HG03565 (cell line): ENCODE data around the gene ABCG1.

Experiments
- ATAC-seq: cut with Tn5 transposase; IDR thresholded peaks from one replicate; pipeline ENCODE4 v1.9.1; 2021; ENCODE audit warnings: mild to moderate bottlenecking, moderate library complexity; ENCODE audit not compliant: unreplicated experiment

ABCG1 gene

GRCh38 chr21:42265231-42265812 lies 46.4 kb downstream of the ABCG1 start:
- ATAC-seq, result no peak

- ATAC-seq, result no peak
These were observed 48.1 kb downstream of the ABCG1 start for GRCh38 chr21:42266971-42267556.

DNA sequence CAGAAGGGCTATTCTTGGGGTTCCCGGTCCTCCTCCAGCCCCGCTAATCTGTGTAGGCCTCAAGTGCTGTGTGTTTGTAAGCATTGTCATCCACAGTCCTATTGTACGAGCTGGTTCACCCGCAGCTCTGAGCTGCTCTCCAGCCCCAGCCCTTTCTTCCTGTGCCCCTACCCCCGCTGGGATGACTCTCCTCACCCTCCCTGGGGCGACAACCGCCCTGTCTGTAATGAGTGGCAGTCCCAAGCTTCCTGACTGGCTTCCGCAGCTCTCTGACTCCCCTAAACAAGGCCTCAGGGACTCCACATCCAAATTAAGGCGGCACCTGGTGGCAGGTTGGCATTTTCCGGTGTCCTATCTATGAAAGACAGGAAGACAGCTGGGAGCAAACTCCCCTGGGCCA lies 50.4 kb downstream of the ABCG1 start:
- no peak for ATAC-seq

- ATAC-seq, result no peak
These were observed 52.1 kb downstream of the ABCG1 start for GRCh38 chr21:42271065-42271464.

- ATAC-seq, result no peak
These were observed 53.4 kb downstream of the ABCG1 start for GRCh38 chr21:42272109-42272962.

GRCh38 chr21:42272984-42273600 lies 54.2 kb downstream of the ABCG1 start:
- ATAC-seq, result no peak

- ATAC-seq, result no peak
These were observed 57.1 kb downstream of the ABCG1 start for GRCh38 chr21:42276076-42276475.

DNA sequence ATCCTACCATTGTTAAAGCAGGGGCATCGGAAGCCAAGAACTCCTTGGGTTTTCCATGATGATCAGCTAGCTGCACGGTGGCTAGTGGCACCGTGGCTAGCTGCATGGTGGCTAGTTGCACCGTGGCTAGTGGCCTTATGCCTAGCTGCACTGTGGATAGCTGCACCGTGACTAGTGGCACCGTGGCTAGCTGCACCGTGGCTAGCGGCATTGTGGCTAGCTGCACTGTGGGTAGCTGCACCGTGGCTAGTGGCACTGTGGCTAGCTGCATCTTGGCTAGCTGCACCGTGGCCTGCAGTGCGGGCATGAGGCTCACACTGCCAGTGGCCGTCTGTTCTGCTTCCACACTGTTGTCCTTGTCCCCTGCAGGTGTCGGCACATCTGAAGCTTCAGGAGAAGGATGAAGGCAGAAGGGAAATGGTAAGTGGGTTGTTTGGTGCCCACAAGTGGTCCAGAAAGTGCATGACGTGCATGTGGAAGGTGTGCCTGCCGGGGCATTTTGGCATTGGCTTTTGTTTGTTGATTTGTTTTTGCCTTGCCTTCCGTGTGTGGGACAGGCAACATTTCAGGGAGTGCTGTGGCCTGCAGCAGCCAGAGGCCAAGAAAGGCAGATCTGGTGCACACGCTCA lies 57.7 kb downstream of the ABCG1 start:
- no peak for ATAC-seq

- no peak for ATAC-seq
These were observed 58.7 kb downstream of the ABCG1 start for GRCh38 chr21:42277593-42277992.

GRCh38 chr21:42278451-42279149 lies 59.7 kb downstream of the ABCG1 start:
- no peak for ATAC-seq

- ATAC-seq, result no peak
These were observed 60.5 kb downstream of the ABCG1 start for GRCh38 chr21:42279341-42279871.

DNA sequence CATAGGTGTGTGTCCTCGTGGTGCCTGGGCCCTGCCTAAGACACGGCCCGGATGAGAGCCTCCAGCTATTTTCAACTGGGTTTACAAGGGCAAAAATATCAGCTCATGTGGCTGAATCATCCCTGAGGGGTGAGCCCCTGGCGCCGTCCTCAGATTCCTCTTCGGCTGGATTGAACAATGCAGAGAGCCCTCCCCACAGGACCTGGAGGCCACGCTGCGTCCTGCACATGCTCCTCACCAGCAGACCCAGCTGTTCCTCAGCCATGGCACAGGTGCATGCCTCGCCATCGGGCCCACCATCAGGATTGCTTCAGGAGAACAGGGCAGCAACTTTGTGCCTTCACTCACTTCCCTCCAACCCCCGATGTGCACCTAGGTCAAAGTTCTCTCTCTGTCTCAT lies 60.9 kb downstream of the ABCG1 start:
- no peak for ATAC-seq

DNA sequence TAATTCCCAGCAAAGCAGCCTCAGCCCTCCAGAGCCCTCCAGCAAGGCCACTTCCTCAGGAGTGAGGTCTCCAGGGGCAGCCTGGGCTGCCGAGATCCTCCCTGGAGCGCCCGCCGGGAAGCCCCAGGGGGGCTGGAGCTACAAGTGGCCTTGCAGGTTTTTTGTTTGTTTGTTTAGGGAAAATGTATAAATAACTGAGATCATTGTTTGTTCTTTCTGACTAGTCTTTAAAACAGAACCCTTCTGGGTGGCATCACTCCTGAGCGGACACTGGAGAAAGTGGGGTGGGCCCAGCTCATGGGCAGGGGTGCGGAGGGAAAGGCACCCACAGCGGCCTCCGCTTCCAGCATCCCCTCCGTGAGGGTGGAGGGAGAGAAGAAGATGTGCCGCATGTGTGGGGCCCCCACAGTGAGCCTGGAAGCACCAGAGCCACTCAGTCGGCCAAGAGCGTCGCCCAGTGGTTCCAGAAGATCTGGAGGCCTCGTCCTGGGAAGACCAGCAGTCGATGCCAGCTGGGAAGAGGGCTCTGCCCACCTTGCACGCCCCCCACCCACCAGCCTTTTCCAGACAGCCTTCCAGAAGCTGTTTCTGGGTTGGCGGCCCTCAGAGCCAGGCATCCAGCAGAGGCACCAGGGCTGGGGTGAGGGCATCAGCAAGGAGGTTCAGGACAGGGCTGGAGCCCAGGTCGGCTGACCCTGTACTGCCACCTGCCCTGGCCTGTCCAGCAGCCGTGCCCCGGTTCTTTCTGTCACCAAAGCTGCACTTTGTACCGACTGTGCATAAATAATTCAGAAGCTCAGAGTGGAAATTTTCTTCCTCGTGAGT lies 61.6 kb downstream of the ABCG1 start:
- no peak for ATAC-seq

- no peak for ATAC-seq
These were observed 62.3 kb downstream of the ABCG1 start for GRCh38 chr21:42281181-42281680.

DNA sequence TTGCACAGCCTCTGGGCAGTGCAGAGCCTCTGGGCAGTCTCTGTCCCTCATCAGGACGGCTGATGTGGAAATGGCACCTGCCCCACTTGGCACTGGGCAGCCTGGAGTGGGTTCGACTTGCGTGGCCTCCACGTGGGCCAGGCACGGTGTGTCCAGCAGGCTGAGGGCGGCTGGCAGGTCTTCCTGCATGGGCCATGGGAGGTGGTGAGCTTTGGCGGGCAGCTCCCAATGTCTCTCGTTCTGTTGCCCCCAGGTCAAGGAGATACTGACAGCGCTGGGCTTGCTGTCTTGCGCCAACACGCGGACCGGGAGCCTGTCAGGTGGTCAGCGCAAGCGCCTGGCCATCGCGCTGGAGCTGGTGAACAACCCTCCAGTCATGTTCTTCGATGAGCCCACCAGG lies 63.1 kb downstream of the ABCG1 start:
- no peak for ATAC-seq

GRCh38 chr21:42282715-42283114 lies 63.8 kb downstream of the ABCG1 start:
- ATAC-seq, result no peak

DNA sequence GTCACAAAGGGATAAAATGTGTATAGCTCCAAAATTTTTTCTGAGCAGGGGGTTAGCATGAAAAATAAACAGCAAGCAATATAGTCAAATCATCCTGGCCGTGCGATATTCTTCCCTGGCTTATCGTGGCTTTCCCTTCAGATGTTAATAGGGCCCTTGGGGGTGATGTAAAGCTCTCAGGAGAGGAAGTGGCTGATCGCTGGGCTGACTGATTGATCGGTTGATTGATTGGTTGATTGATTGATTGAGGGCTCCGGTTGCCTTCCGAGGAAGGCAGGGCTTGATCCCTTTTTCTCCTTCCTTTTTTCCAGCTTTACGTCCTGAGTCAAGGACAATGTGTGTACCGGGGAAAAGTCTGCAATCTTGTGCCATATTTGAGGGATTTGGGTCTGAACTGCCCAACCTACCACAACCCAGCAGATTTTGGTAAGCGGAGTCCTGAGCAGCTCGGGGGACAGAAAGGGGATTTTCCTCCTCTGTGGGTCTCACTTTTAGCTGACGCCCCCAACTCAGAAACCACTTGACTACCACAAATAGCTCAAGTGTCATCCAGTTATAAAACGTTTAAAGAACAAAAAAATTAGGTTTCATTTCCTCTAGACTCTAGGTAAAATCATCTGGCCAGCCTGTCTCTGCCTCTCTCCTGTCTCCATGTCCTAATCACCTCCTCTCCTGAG lies 66.8 kb downstream of the ABCG1 start:
- no peak for ATAC-seq

GRCh38 chr21:42286416-42286815 lies 67.5 kb downstream of the ABCG1 start:
- no peak for ATAC-seq
